Endothelial cell of umbilical vein (primary cell): Measurements from ENCODE around the gene PRKG1. TPM values are rescaled to one million over a fixed set of nuclear protein-coding genes. Genes with fewer than 3 reads are reported as not detected.
"Not testable (repeated sequence)": the region's sequence is repeated elsewhere in the genome, so short reads cannot be mapped to it uniquely, and the experiment has no call there.

Experiments used
- BruUV-seq: library from RNA; stranded (reverse); fragments of 400-500 nt; replicated peaks from 2 replicates; lab custom pipeline; 2021; lab: Mats Ljungman, UMichigan
- CTCF ChIA-PET: fragments of 300-600, 350-600 bp; sonication (Branson Sonifier 250); formaldehyde crosslinking; loops from one replicate; lab custom pipeline; 2021; ENCODE audit warnings: antibody characterized with exemption, inconsistent platforms; lab: Charles Lee
- POLR2A ChIA-PET: fragments of 300-600, 350-600 bp; sonication (Branson Sonifier 250); formaldehyde crosslinking; loops from one replicate; lab custom pipeline; 2021; ENCODE audit warnings: antibody characterized with exemption, inconsistent platforms; lab: Charles Lee
- DNase-seq: peaks from one replicate; pipeline ENCODE4 v3.0.0-alpha.2; 2011; ENCODE audit warnings: low read depth, low spot score
- FAIRE-seq: peaks from 2 replicates; lab custom pipeline; 2011; peaks lifted over from hg19 to GRCh38; lab: Jason Lieb, UNC
- H2AFZ ChIP-seq: 2 replicates; pipeline ENCODE4 v1.6.0; 2012; ENCODE audit warnings: low read depth, low read length, control low read depth, inconsistent platforms
- H3K27ac ChIP-seq: 2 replicates; pipeline ENCODE4 v1.5.1; 2011; ENCODE audit warnings: low read depth, mild to moderate bottlenecking, control low read depth, low read length, moderate library complexity; ENCODE audit not compliant: insufficient read depth
- H3K27me3 ChIP-seq, 2 experiments: 2 replicates each; pipeline versions ENCODE4 v1.6.0 to v1.6.1; 2011; ENCODE audit warnings: low read length in 2 of 2, mixed read lengths in 1 of 2; ENCODE audit not compliant: control insufficient read depth in 2 of 2, insufficient read depth in 2 of 2
- H3K36me3 ChIP-seq, 2 experiments: 2 replicates in 1 of 2; 3 replicates in 1 of 2; pipeline ENCODE4 v1.5.1; 2011; ENCODE audit warnings: low read length in 2 of 2, mild to moderate bottlenecking in 1 of 2, moderate library complexity in 1 of 2; ENCODE audit not compliant: control insufficient read depth in 2 of 2, insufficient read depth in 2 of 2; ENCODE audit errors: extremely low read depth in 1 of 2
- H3K4me1 ChIP-seq: 3 replicates; pipeline ENCODE4 v1.5.1; 2011; ENCODE audit warnings: mild to moderate bottlenecking, low read length; ENCODE audit not compliant: control insufficient read depth, insufficient read depth; ENCODE audit errors: extremely low read depth
- H3K4me2 ChIP-seq: 2 replicates; pipeline ENCODE4 v1.6.1; 2011; ENCODE audit warnings: low read length, control low read depth, mixed read lengths; ENCODE audit not compliant: insufficient read depth
- H3K4me3 ChIP-seq, 3 experiments: fragments of 200-600 bp in 1 of 3; sonication (generic), shearing (Covaris generic) in 1 of 3; replicated peaks in 1 of 3; 2 replicates each; pipeline ENCODE4 v1.5.1; 2011 to 2016; ENCODE audit warnings: control low read depth in 3 of 3, low read length in 3 of 3, mild to moderate bottlenecking in 2 of 3, inconsistent platforms in 1 of 3, low read depth in 1 of 3, moderate library complexity in 1 of 3; ENCODE audit not compliant: insufficient read depth in 1 of 3
- H3K79me2 ChIP-seq: 2 replicates; pipeline ENCODE4 v1.6.0; 2012; ENCODE audit warnings: low read length, inconsistent platforms; ENCODE audit not compliant: control insufficient read depth, insufficient read depth
- H3K9ac ChIP-seq: replicated peaks from 2 replicates; pipeline ENCODE3; 2011; ENCODE audit warnings: low read length, control low read depth; ENCODE audit not compliant: insufficient read depth; ENCODE audit errors: extremely low read depth
- H3K9me1 ChIP-seq: replicated peaks from 3 replicates; pipeline ENCODE4 v1.6.0; 2011; ENCODE audit warnings: mild to moderate bottlenecking, low read length; ENCODE audit not compliant: control insufficient read depth, insufficient read depth; ENCODE audit errors: extremely low read depth
- H3K9me3 ChIP-seq: replicated peaks from 2 replicates; pipeline ENCODE4 v1.5.1; 2012; ENCODE audit warnings: low read length, inconsistent platforms; ENCODE audit not compliant: control insufficient read depth, insufficient read depth
- H4K20me1 ChIP-seq: replicated peaks from 2 replicates; pipeline ENCODE3; 2011; ENCODE audit warnings: mild to moderate bottlenecking, low read length; ENCODE audit not compliant: control insufficient read depth, insufficient read depth; ENCODE audit errors: extremely low read depth
- CTCF ChIP-seq, 2 donors: IDR thresholded peaks; 1 replicate in 1 of 2; 2 replicates in 1 of 2; pipeline ENCODE4 v1.5.1; 2011; ENCODE audit warnings: low read length in 2 of 2, mild to moderate bottlenecking in 2 of 2, moderate library complexity in 2 of 2, control low read depth in 1 of 2, inconsistent platforms in 1 of 2, low read depth in 1 of 2; ENCODE audit not compliant: insufficient read depth in 1 of 2; ENCODE audit errors: extremely low read depth in 1 of 2
- EZH2 ChIP-seq: IDR thresholded peaks from 2 replicates; pipeline ENCODE4 v1.6.1; 2012; ENCODE audit warnings: borderline replicate concordance, low read depth, mild to moderate bottlenecking, moderate library complexity, low read length, inconsistent platforms; ENCODE audit not compliant: severe bottlenecking
- FOS ChIP-seq: IDR thresholded peaks from 2 replicates; pipeline ENCODE4 v1.6.1; 2011; ENCODE audit warnings: mild to moderate bottlenecking, low read length, moderate library complexity, borderline replicate concordance; ENCODE audit not compliant: insufficient read depth
- GATA2 ChIP-seq: IDR thresholded peaks from 2 replicates; pipeline ENCODE4 v1.7.0; 2011; ENCODE audit warnings: low read depth, mild to moderate bottlenecking, moderate library complexity, mixed read lengths, low read length; ENCODE audit not compliant: insufficient read length, insufficient read depth
- JUN ChIP-seq: IDR thresholded peaks from 2 replicates; pipeline ENCODE4 v1.6.1; 2011; ENCODE audit warnings: borderline replicate concordance, low read depth; ENCODE audit not compliant: insufficient read length, insufficient read depth
- MAX ChIP-seq: IDR thresholded peaks from 2 replicates; pipeline ENCODE4 v1.6.1; 2011; ENCODE audit not compliant: insufficient read depth, insufficient read length
- MYC ChIP-seq: IDR thresholded peaks from one replicate; pipeline ENCODE4 v1.6.1; 2011; ENCODE audit warnings: mild to moderate bottlenecking, low read depth, low read length
- POLR2A ChIP-seq: IDR thresholded peaks from 2 replicates; pipeline ENCODE4 v1.6.1; 2012; ENCODE audit warnings: low read depth, mild to moderate bottlenecking, control low read depth, low read length
- POLR2AphosphoS5 ChIP-seq: IDR thresholded peaks from 2 replicates; pipeline ENCODE4 v1.6.1; 2012; ENCODE audit warnings: low read depth, mild to moderate bottlenecking, control low read depth, low read length, moderate library complexity; ENCODE audit not compliant: insufficient read depth
- dilution Hi-C: fragments of 300-500 bp; cut with MboI; formaldehyde crosslinking; loops from one replicate; pipeline ENCODE4 v1.15.0; 2019; ENCODE audit warnings: low sequenced_read_pairs; ENCODE audit not compliant: extremely low pct_ligation_motif_present
- intact Hi-C: fragments of 100-400 bp; cut with micrococcal nuclease; formaldehyde crosslinking; loops from one replicate; pipeline ENCODE4 v1.10.0; 2022
- polyA plus RNA-seq, 4 experiments: library from polyadenylated mRNA; depleted of rRNA in 3 of 4; stranded (reverse) in 3 of 4; unstranded in 1 of 4; fragments of >200 nt; gene quantifications; 2 replicates each; pipeline versions ENCODE4 v1.2.1 to v1.2.3, GENCODE V29; 2011 to 2012; ENCODE audit warnings: missing spikeins in 1 of 4
- total RNA-seq: library from RNA; stranded (reverse); gene quantifications from 2 replicates; pipeline ENCODE4 v1.2.3, GENCODE V29; 2021

Gene PRKG1
- total and polyA plus RNA-seq, 2 donors (not counting 3 experiments of a cell fraction or from before 2014, with no cell fraction given): 0.01 to 0.18 TPM

- H3K79me2 ChIP-seq, BruUV-seq, intact Hi-C loops, H3K36me3 ChIP-seq, FAIRE-seq, POLR2A ChIA-PET, H3K9me1 ChIP-seq, H3K9me3 ChIP-seq, H3K27me3 ChIP-seq, dilution Hi-C loops, H4K20me1 ChIP-seq, CTCF ChIA-PET, DNase-seq, H3K27ac ChIP-seq: not testable (repeated sequence)
- H3K9ac ChIP-seq: peak overlapping the region; percentile 23
- H3K4me1 ChIP-seq: peaks cover 16% of the 10 kb centered on the region
- H3K4me3 ChIP-seq: peak overlapping the region in 2 of 3 experiments; percentile 26 to 52
- H2AFZ ChIP-seq: peak overlapping the region; percentile 59
- H3K4me2 ChIP-seq: peak overlapping the region; percentile 85
These were observed 1159.2 kb downstream of the PRKG1 start for GRCh38 chr10:52233351-52233991.

- BruUV-seq: no TSS peak
- H3K9me1 ChIP-seq: no peaks in the 10 kb centered on the region
- no peak overlapping the region for H3K4me3 ChIP-seq
- H4K20me1 ChIP-seq: no peaks in the 10 kb centered on the region
- H3K79me2 ChIP-seq: no peaks in the 10 kb centered on the region
- no peaks in the 10 kb centered on the region for H3K27me3 ChIP-seq
- ChIA-PET POLR2A (no interaction called here), CTCF (interaction anchor here (0.6 kb wide), 1 partner anchor 1132 kb away, joined by 3 read pairs; no protein-coding TSS in a partner anchor)
- H3K4me1 ChIP-seq: no peaks in the 10 kb centered on the region
- no peak overlapping the region for H3K27ac ChIP-seq
- H3K9ac ChIP-seq: no peak overlapping the region
- DNase-seq: no peak
- H3K4me2 ChIP-seq: no peak overlapping the region
- no peak for FAIRE-seq
- no peak overlapping the region for H2AFZ ChIP-seq
- TF ChIP-seq JUN (no peak), FOS (no peak), GATA2 (no peak), CTCF (IDR thresholded peaks at IDR 0.05; ENCODE audit: extremely low read depth in 1 of 2, insufficient read depth in 1 of 2, low read depth in 1 of 2, low read length in 2 of 2) (no peak), POLR2A (no peak), MAX (no peak), EZH2 (no peak), MYC (no peak), POLR2AphosphoS5 (no peak)
- dilution Hi-C loops (no loop called here), intact Hi-C loops (no loop called here)
- H3K36me3 ChIP-seq: no peaks in the 10 kb centered on the region
- no peaks in the 10 kb centered on the region for H3K9me3 ChIP-seq
These were observed 1165.5 kb downstream of the PRKG1 start for GRCh38 chr10:52239771-52240170.
